ENCODE results near the gene KDM4C. TPM values are rescaled to one million over a fixed set of nuclear protein-coding genes. Genes with fewer than 3 reads are reported as not detected.

KDM4C gene
- total and polyA plus RNA-seq, 2 donors (not counting 1 experiment from before 2014, with no cell fraction given): 49.7 to 141 TPM

GRCh38 chr9:7209016-7209715 is 451.4 kb downstream of the KDM4C start:
- WGBS (ENCODE audit: insufficient coverage): 98% methylated on average over 12 of the region's 15 CpGs
- Histone ChIP-seq H3K27ac (ENCODE audit: low read length in 2 of 2) (no peak overlapping the region), H3K4me1 (ENCODE audit: control insufficient read depth in 2 of 2, insufficient read depth in 2 of 2, low read length in 2 of 2) (no peaks in the 10 kb centered on the region), H3K9me3 (ENCODE audit: control extremely low read depth in 1 of 3, control insufficient read depth in 2 of 3, insufficient read depth in 1 of 3, low read length in 2 of 3) (no peaks in the 10 kb centered on the region), H3K79me2 (ENCODE audit: control insufficient read depth, insufficient read depth, low read length) (no peaks in the 10 kb centered on the region), H3K9ac (ENCODE audit: low read length) (no peak overlapping the region), H3K4me2 (replicated peaks; ENCODE audit: low read depth, low read length, poor library complexity, severe bottlenecking) (no peak overlapping the region), H3K36me3 (replicated peaks in 1 of 2; ENCODE audit: control extremely low read depth in 1 of 2, control insufficient read depth in 1 of 2, extremely low read depth in 1 of 2, insufficient read depth in 2 of 2, low read length in 1 of 2) (no peaks in the 10 kb centered on the region), H2AFZ (ENCODE audit: insufficient read depth, low read depth, low read length, poor library complexity, severe bottlenecking) (no peak overlapping the region), H3K4me3 (ENCODE audit: control extremely low read depth in 1 of 5, extremely low read depth in 1 of 5, insufficient read depth in 1 of 5, low read depth in 2 of 5, low read length in 4 of 5) (no peak overlapping the region), H3K27me3 (replicated peaks in 1 of 4; ENCODE audit: control extremely low read depth in 1 of 4, control insufficient read depth in 3 of 4, insufficient read depth in 4 of 4, low read length in 3 of 4) (no peaks in the 10 kb centered on the region), H4K20me1 (ENCODE audit: control insufficient read depth, insufficient read depth, low read length, poor library complexity, severe bottlenecking) (no peaks in the 10 kb centered on the region)
- Mint-ChIP-seq H3K9me3 (ENCODE audit: insufficient read depth) (no peaks in the 10 kb centered on the region), H3K4me3 (no peak overlapping the region), H3K4me1 (no peaks in the 10 kb centered on the region), H3K27ac (no peak overlapping the region), H3K27me3 (peaks cover 6% of the 10 kb centered on the region)
- TF ChIP-seq CTCF (IDR thresholded peaks at IDR 0.05) (no peak), EZH2 (IDR thresholded peaks at IDR 0.05; ENCODE audit: borderline replicate concordance, insufficient read depth, low read depth, low read length, poor library complexity, severe bottlenecking) (no peak)
- ChIA-PET CTCF (no interaction called here), POLR2A (no interaction called here)
- ATAC-seq (ENCODE audit: low read depth) (no peak), DNase-seq (no peak)
- intact Hi-C loops (cut with micrococcal nuclease): no loop called here

- Histone ChIP-seq H3K4me3 (ENCODE audit: control extremely low read depth in 1 of 5, extremely low read depth in 1 of 5, insufficient read depth in 1 of 5, low read depth in 2 of 5, low read length in 4 of 5) (no peak overlapping the region), H2AFZ (ENCODE audit: insufficient read depth, low read depth, low read length, poor library complexity, severe bottlenecking) (no peak overlapping the region), H3K4me2 (replicated peaks; ENCODE audit: low read depth, low read length, poor library complexity, severe bottlenecking) (no peak overlapping the region), H3K9ac (ENCODE audit: low read length) (no peak overlapping the region), H3K27ac (ENCODE audit: low read length in 2 of 2) (no peak overlapping the region), H3K4me1 (ENCODE audit: control insufficient read depth in 2 of 2, insufficient read depth in 2 of 2, low read length in 2 of 2) (no peaks in the 10 kb centered on the region), H3K79me2 (ENCODE audit: control insufficient read depth, insufficient read depth, low read length) (no peaks in the 10 kb centered on the region), H3K36me3 (replicated peaks in 1 of 2; ENCODE audit: control extremely low read depth in 1 of 2, control insufficient read depth in 1 of 2, extremely low read depth in 1 of 2, insufficient read depth in 2 of 2, low read length in 1 of 2) (no peaks in the 10 kb centered on the region), H4K20me1 (ENCODE audit: control insufficient read depth, insufficient read depth, low read length, poor library complexity, severe bottlenecking) (no peaks in the 10 kb centered on the region), H3K27me3 (replicated peaks in 1 of 4; ENCODE audit: control extremely low read depth in 1 of 4, control insufficient read depth in 3 of 4, insufficient read depth in 4 of 4, low read length in 3 of 4) (peaks cover 0 to under 1% (median 0%) of the 10 kb centered on the region in 4 experiments), H3K9me3 (ENCODE audit: control extremely low read depth in 1 of 3, control insufficient read depth in 2 of 3, insufficient read depth in 1 of 3, low read length in 2 of 3) (no peaks in the 10 kb centered on the region)
- WGBS (ENCODE audit: insufficient coverage): no CpG with 5 or more reads among the region's 3 CpGs
- no peak overlapping the region for H3K4me3 Mint-ChIP-seq
- ChIA-PET CTCF (no interaction called here), POLR2A (no interaction called here)
- no peaks in the 10 kb centered on the region for H3K4me1 Mint-ChIP-seq
- no peaks in the 10 kb centered on the region for H3K9me3 Mint-ChIP-seq (ENCODE audit: insufficient read depth)
- intact Hi-C loops (cut with micrococcal nuclease): no loop called here
- DNase-seq (no peak), ATAC-seq (ENCODE audit: low read depth) (no peak)
- TF ChIP-seq CTCF (IDR thresholded peaks at IDR 0.05) (no peak), EZH2 (IDR thresholded peaks at IDR 0.05; ENCODE audit: borderline replicate concordance, insufficient read depth, low read depth, low read length, poor library complexity, severe bottlenecking) (no peak)
- H3K27ac Mint-ChIP-seq: no peak overlapping the region
- peaks cover 8% of the 10 kb centered on the region for H3K27me3 Mint-ChIP-seq
These were observed 452.2 kb downstream of the KDM4C start for GRCh38 chr9:7209990-7210389.
